Prostate gland (tissue), 2 donors: ENCODE data around the gene KCTD15. TPM values are rescaled to one million over a fixed set of nuclear protein-coding genes. Genes with fewer than 3 reads are reported as not detected.

Experiments used
- DNase-seq: peaks from one replicate; pipeline ENCODE4 v3.0.0-alpha.2; 2019; ENCODE audit warnings: low spot score
- H3K27ac ChIP-seq, 2 donors: fragments of 200-600 bp; sonication (generic); 2 replicates each; pipeline ENCODE4 v1.5.1; 2017 to 2019
- H3K27me3 ChIP-seq: fragments of 200-600 bp; sonication (generic); replicated peaks from 2 replicates; pipeline ENCODE4 v1.5.1; 2019; ENCODE audit not compliant: insufficient read depth
- H3K36me3 ChIP-seq, 2 donors: fragments of 200-600 bp; sonication (generic); 1 replicate in 1 of 2; 2 replicates in 1 of 2; pipeline versions ENCODE4 v1.5.1 to v1.8.1; 2017 to 2019
- H3K4me1 ChIP-seq: fragments of 200-600 bp; sonication (generic); replicated peaks from 2 replicates; pipeline ENCODE4 v1.5.1; 2019
- H3K4me3 ChIP-seq, 2 donors: fragments of 200-600 bp; sonication (generic); 2 replicates each; pipeline ENCODE4 v1.5.1; 2017 to 2019
- H3K9me3 ChIP-seq: fragments of 200-600 bp; sonication (generic); 2 replicates; pipeline ENCODE4 v1.5.1; 2017
- POLR2A ChIP-seq: fragments of 450-650 bp; IDR thresholded peaks from one replicate; pipeline ENCODE4 v1.6.1; 2016; ENCODE audit warnings: antibody characterized with exemption, mild to moderate bottlenecking
- POLR2AphosphoS5 ChIP-seq: sonication (generic); formaldehyde crosslinking; IDR thresholded peaks from one replicate; pipeline ENCODE4 v1.6.1; 2017; ENCODE audit warnings: antibody characterized with exemption
- WGBS: methylation state at CpG from one replicate; pipeline ENCODE4 v1.1.5; 2018; 5-methylcytosine and 5-hydroxymethylcytosine counted together
- intact Hi-C: fragments of 100-400 bp; cut with DNase I; formaldehyde crosslinking; loops from one replicate; pipeline ENCODE4 v1.14.2; 2022
- total RNA-seq, 2 donors: library from RNA; depleted of rRNA; stranded (reverse); fragments of >200 nt; gene quantifications; one replicate each; pipeline ENCODE4 v1.1.0, GENCODE V29; 2016
- TF ChIP-seq, protein P1 (sequence below), 4 experiments: fragments of 200-600 bp in 2 of 4; fragments of 450-650 bp in 2 of 4; sonication (generic) in 2 of 4; IDR thresholded peaks; 1 replicate in 3 of 4; 2 replicates in 1 of 4; pipeline ENCODE4 v1.5.1; 2016 to 2019; ENCODE audit warnings: antibody characterized with exemption in 4 of 4, mild to moderate bottlenecking in 2 of 4, moderate library complexity in 2 of 4

Gene KCTD15
- total RNA-seq, 2 donors from 2014 or later: 41.7 to 74.6 TPM

GRCh38 chr19:33860312-33861090, 63.8 kb downstream of the KCTD15 start:
- Histone ChIP-seq H3K9me3 (no peaks in the 10 kb centered on the region), H3K36me3 (no peaks in the 10 kb centered on the region), H3K4me3 (no peak overlapping the region), H3K27me3 (no peaks in the 10 kb centered on the region), H3K4me1 (no peaks in the 10 kb centered on the region), H3K27ac (no peak overlapping the region)
- TF ChIP-seq POLR2A: no peak
- no peak for TF ChIP-seq POLR2AphosphoS5
- TF ChIP-seq, protein P1, sequence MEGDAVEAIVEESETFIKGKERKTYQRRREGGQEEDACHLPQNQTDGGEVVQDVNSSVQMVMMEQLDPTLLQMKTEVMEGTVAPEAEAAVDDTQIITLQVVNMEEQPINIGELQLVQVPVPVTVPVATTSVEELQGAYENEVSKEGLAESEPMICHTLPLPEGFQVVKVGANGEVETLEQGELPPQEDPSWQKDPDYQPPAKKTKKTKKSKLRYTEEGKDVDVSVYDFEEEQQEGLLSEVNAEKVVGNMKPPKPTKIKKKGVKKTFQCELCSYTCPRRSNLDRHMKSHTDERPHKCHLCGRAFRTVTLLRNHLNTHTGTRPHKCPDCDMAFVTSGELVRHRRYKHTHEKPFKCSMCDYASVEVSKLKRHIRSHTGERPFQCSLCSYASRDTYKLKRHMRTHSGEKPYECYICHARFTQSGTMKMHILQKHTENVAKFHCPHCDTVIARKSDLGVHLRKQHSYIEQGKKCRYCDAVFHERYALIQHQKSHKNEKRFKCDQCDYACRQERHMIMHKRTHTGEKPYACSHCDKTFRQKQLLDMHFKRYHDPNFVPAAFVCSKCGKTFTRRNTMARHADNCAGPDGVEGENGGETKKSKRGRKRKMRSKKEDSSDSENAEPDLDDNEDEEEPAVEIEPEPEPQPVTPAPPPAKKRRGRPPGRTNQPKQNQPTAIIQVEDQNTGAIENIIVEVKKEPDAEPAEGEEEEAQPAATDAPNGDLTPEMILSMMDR (IDR thresholded peaks at IDR 0.05): no peak
- 80% methylated on average over 10 of the region's 10 CpGs for WGBS
- intact Hi-C loops: no loop called here
- DNase-seq: no peak

GRCh38 chr19:33861950-33862349, 65.3 kb downstream of the KCTD15 start:
- intact Hi-C loops: no loop called here
- H3K27me3 ChIP-seq: no peaks in the 10 kb centered on the region
- H3K27ac ChIP-seq: no peak overlapping the region
- no peaks in the 10 kb centered on the region for H3K4me1 ChIP-seq
- no peak overlapping the region for H3K4me3 ChIP-seq
- TF ChIP-seq POLR2AphosphoS5: no peak
- no peak for TF ChIP-seq POLR2A
- TF ChIP-seq, protein P1 (IDR thresholded peaks at IDR 0.05): no peak
- H3K36me3 ChIP-seq: no peaks in the 10 kb centered on the region
- WGBS: 96% methylated on average over 3 of the region's 3 CpGs
- DNase-seq: no peak
- no peaks in the 10 kb centered on the region for H3K9me3 ChIP-seq

- no peak for DNase-seq
- H3K9me3 ChIP-seq: no peaks in the 10 kb centered on the region
- intact Hi-C loops: no loop called here
- 82% methylated on average over 4 of the region's 4 CpGs for WGBS
- TF ChIP-seq POLR2AphosphoS5 (no peak), POLR2A (no peak)
- TF ChIP-seq, protein P1 (IDR thresholded peaks at IDR 0.05): no peak
- H3K27ac ChIP-seq: no peak overlapping the region
- H3K4me3 ChIP-seq: no peak overlapping the region
- no peaks in the 10 kb centered on the region for H3K36me3 ChIP-seq
- no peaks in the 10 kb centered on the region for H3K27me3 ChIP-seq
- H3K4me1 ChIP-seq: no peaks in the 10 kb centered on the region
Observed at GRCh38 chr19:33862981-33863380, 66.3 kb downstream of the KCTD15 start.

GRCh38 chr19:33863436-33863835, 66.8 kb downstream of the KCTD15 start:
- Histone ChIP-seq H3K27ac (no peak overlapping the region), H3K9me3 (no peaks in the 10 kb centered on the region), H3K4me3 (no peak overlapping the region), H3K36me3 (no peaks in the 10 kb centered on the region), H3K27me3 (no peaks in the 10 kb centered on the region), H3K4me1 (no peaks in the 10 kb centered on the region)
- TF ChIP-seq POLR2A (no peak), POLR2AphosphoS5 (no peak)
- TF ChIP-seq, protein P1 (IDR thresholded peaks at IDR 0.05): no peak
- intact Hi-C loops: no loop called here
- 91% methylated on average over 5 of the region's 5 CpGs for WGBS
- DNase-seq: no peak

GRCh38 chr19:33864311-33864850, 67.7 kb downstream of the KCTD15 start:
- no peak overlapping the region for H3K27ac ChIP-seq
- WGBS: 47% methylated on average over 3 of the region's 3 CpGs
- H3K4me3 ChIP-seq: no peak overlapping the region
- H3K27me3 ChIP-seq: no peaks in the 10 kb centered on the region
- no peaks in the 10 kb centered on the region for H3K36me3 ChIP-seq
- H3K9me3 ChIP-seq: no peaks in the 10 kb centered on the region
- intact Hi-C loops: no loop called here
- H3K4me1 ChIP-seq: no peaks in the 10 kb centered on the region
- TF ChIP-seq POLR2AphosphoS5 (no peak), POLR2A (no peak)
- TF ChIP-seq, protein P1 (IDR thresholded peaks at IDR 0.05): no peak
- DNase-seq: peak; percentile 27
